Gastroesophageal sphincter (tissue), 4 donors: ENCODE data around the gene CDK16. TPM values are rescaled to one million over a fixed set of nuclear protein-coding genes. Genes with fewer than 3 reads are reported as not detected.

Experiments used
- ATAC-seq: fragments of 150-250 bp; one replicate; pipeline ENCODE4 v1.9.1; 2016; ENCODE audit warnings: mild to moderate bottlenecking, moderate library complexity
- H3K27ac ChIP-seq, 4 donors: fragments of 200-600 bp; sonication (generic) in 3 of 4; 1 replicate in 3 of 4; 2 replicates in 1 of 4; pipeline ENCODE4 v1.5.1; 2016 to 2019
- H3K27me3 ChIP-seq: fragments of 200-600 bp; sonication (generic); one replicate; pipeline ENCODE4 v1.5.1; 2019
- H3K36me3 ChIP-seq, 2 donors: fragments of 200-600 bp; sonication (generic); one replicate each; pipeline ENCODE4 v1.5.1; 2019; ENCODE audit warnings: control low read depth in 1 of 2
- H3K4me1 ChIP-seq, 3 donors: fragments of 200-600 bp; sonication (generic); 1 replicate in 2 of 3; 2 replicates in 1 of 3; pipeline ENCODE4 v1.5.1; 2016 to 2019; ENCODE audit warnings: control low read depth in 2 of 3
- H3K4me3 ChIP-seq, 2 donors: fragments of 200-600 bp; sonication (generic); one replicate each; pipeline ENCODE4 v1.5.1; 2019; ENCODE audit warnings: mild to moderate bottlenecking in 1 of 2, moderate library complexity in 1 of 2
- H3K9me3 ChIP-seq, 3 donors: fragments of 200-600 bp; sonication (generic); one replicate each; pipeline ENCODE4 v1.5.1; 2017 to 2019; ENCODE audit warnings: control low read depth in 2 of 3
- EP300 ChIP-seq: sonication (generic); formaldehyde crosslinking; IDR thresholded peaks from one replicate; pipeline ENCODE4 v1.6.1; 2017; ENCODE audit warnings: antibody characterized with exemption, mild to moderate bottlenecking
- POLR2A ChIP-seq, 2 donors: fragments of 450-650 bp; IDR thresholded peaks; one replicate each; pipeline ENCODE4 v1.6.1; 2017; ENCODE audit warnings: antibody characterized with exemption in 2 of 2, mild to moderate bottlenecking in 2 of 2, moderate library complexity in 1 of 2
- POLR2AphosphoS5 ChIP-seq: sonication (generic); formaldehyde crosslinking; IDR thresholded peaks from one replicate; pipeline ENCODE4 v1.6.1; 2017; ENCODE audit warnings: antibody characterized with exemption
- WGBS, 2 donors: methylation state at CpG; one replicate each; pipeline ENCODE4 v1.1.5; 2018; ENCODE audit warnings: low coverage in 1 of 2; 5-methylcytosine and 5-hydroxymethylcytosine counted together
- total RNA-seq, 4 donors: library from RNA; depleted of rRNA; stranded (reverse); fragments of >200 nt; gene quantifications; one replicate each; pipeline ENCODE4 v1.1.0, GENCODE V29; 2016
- TF ChIP-seq, protein P1 (sequence below), 4 experiments: fragments of 200-600 bp in 2 of 4; fragments of 450-650 bp in 2 of 4; sonication (generic) in 1 of 4; IDR thresholded peaks; one replicate each; pipeline ENCODE4 v1.5.1; 2017 to 2019; ENCODE audit warnings: antibody characterized with exemption in 4 of 4, mild to moderate bottlenecking in 2 of 4, moderate library complexity in 2 of 4

The CDK16 gene
- total RNA-seq, 4 donors from 2014 or later: 45.8 to 76.1 (median 55.6) TPM

DNA sequence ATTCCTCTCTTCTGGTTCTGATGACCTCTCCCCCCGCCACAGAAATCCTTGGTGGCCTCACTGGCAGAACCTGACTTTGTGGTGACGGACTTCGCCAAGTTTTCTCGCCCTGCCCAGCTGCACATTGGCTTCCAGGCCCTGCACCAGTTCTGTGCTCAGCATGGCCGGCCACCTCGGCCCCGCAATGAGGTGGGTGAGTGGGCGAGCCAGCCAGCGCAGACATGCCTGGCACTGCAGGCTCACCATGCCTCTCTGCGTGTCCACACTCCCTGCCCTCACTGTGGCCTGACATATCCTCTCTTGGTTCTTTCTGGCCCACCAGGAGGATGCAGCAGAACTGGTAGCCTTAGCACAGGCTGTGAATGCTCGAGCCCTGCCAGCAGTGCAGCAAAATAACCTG is 16.2 kb upstream of the CDK16 start:
- no peaks in the 10 kb centered on the region for H3K9me3 ChIP-seq
- no peak for TF ChIP-seq POLR2AphosphoS5
- TF ChIP-seq, protein P1, sequence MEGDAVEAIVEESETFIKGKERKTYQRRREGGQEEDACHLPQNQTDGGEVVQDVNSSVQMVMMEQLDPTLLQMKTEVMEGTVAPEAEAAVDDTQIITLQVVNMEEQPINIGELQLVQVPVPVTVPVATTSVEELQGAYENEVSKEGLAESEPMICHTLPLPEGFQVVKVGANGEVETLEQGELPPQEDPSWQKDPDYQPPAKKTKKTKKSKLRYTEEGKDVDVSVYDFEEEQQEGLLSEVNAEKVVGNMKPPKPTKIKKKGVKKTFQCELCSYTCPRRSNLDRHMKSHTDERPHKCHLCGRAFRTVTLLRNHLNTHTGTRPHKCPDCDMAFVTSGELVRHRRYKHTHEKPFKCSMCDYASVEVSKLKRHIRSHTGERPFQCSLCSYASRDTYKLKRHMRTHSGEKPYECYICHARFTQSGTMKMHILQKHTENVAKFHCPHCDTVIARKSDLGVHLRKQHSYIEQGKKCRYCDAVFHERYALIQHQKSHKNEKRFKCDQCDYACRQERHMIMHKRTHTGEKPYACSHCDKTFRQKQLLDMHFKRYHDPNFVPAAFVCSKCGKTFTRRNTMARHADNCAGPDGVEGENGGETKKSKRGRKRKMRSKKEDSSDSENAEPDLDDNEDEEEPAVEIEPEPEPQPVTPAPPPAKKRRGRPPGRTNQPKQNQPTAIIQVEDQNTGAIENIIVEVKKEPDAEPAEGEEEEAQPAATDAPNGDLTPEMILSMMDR (IDR thresholded peaks at IDR 0.05): no peak
- TF ChIP-seq EP300: no peak
- TF ChIP-seq POLR2A (IDR thresholded peaks at IDR 0.05): no peak
- no CpG with 5 or more reads among the region's 11 CpGs for WGBS, 2 donors
- H3K4me1 ChIP-seq: peaks cover 0 to 21% (median 9%) of the 10 kb centered on the region in 3 donors
- H3K27me3 ChIP-seq: no peaks in the 10 kb centered on the region
- no peak for ATAC-seq
- H3K4me3 ChIP-seq: no peak overlapping the region
- H3K27ac ChIP-seq: peak overlapping the region in 2 of 4 donors; percentile 1 to 17
- peaks cover 6 to 91% of the 10 kb centered on the region in 2 donors for H3K36me3 ChIP-seq

DNA sequence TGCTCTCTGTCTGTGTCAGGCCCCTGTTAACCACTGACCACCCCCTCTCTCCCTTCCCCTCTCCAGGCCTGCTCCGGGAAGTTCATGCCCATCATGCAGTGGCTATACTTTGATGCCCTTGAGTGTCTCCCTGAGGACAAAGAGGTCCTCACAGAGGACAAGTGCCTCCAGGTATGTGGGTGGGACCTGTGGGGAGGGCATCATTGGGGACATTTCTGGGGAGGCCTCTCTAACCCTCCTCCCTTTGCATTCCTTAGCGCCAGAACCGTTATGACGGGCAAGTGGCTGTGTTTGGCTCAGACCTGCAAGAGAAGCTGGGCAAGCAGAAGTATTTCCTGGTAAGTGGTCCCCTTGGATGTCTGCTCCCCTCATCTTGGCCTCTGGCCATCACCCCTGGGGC is 15.6 kb upstream of the CDK16 start:
- no peak overlapping the region for H3K4me3 ChIP-seq
- 89% methylated on average over 3 of the region's 4 CpGs; no CpG with 5 or more reads in 1 of the 2 donors for WGBS, 2 donors
- ATAC-seq: no peak
- TF ChIP-seq, protein P1 (IDR thresholded peaks at IDR 0.05): no peak
- no peak for TF ChIP-seq EP300
- no peak for TF ChIP-seq POLR2AphosphoS5
- no peak for TF ChIP-seq POLR2A (IDR thresholded peaks at IDR 0.05)
- H3K27me3 ChIP-seq: no peaks in the 10 kb centered on the region
- peaks cover 6 to 97% of the 10 kb centered on the region in 2 donors for H3K36me3 ChIP-seq
- H3K9me3 ChIP-seq: no peaks in the 10 kb centered on the region
- peaks cover 0 to 15% (median 5%) of the 10 kb centered on the region in 3 donors for H3K4me1 ChIP-seq
- H3K27ac ChIP-seq: peak overlapping the region in 1 of 4 donors; percentile 17

DNA sequence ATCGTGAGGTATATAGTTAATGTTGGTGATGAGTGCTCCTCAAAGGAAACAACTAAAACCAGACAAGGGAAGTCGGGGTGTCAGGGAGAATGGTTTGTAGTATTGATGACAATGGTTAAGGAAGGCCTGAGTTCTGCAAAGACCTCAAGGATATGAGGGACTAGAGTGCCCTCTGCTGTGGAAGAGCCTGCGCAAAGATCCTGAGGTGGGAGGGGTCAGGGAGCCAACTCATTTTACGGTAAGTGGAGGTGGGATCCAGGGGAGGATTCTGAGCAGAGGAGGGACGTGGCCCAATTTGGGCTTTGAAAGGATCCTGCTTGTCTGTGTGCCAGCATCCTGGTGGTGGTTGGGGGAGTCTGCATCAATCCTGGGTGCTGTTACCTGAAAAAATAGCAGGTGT is 13.5 kb upstream of the CDK16 start:
- Histone ChIP-seq H3K9me3 (no peaks in the 10 kb centered on the region), H3K36me3 (peaks cover 4 to 99% of the 10 kb centered on the region in 2 donors), H3K4me3 (no peak overlapping the region), H3K4me1 (peaks cover 0 to 5% (median 0%) of the 10 kb centered on the region in 3 donors), H3K27me3 (no peaks in the 10 kb centered on the region), H3K27ac (no peak overlapping the region)
- ATAC-seq: no peak
- TF ChIP-seq POLR2A (IDR thresholded peaks at IDR 0.05) (no peak), POLR2AphosphoS5 (no peak), EP300 (no peak)
- TF ChIP-seq, protein P1 (IDR thresholded peaks at IDR 0.05): no peak
- WGBS, 2 donors: 48 to 66% methylated on average over 2 to 5 of the region's 5 CpGs

DNA sequence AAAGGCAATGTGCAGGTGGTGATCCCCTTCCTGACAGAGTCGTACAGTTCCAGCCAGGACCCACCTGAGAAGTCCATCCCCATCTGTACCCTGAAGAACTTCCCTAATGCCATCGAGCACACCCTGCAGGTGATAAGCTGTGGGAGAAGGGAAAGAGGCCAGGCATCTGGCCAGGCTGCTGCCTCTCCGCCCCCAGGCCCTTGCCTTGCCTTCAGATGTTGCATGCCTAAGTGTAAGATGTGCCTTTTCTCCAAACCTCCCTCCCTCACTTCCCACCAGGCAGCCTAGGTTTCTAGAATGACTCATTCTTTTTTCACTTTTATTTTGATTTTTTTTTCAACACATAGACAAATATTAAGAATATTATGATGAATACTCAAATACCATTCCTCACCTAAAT is 12.2 kb upstream of the CDK16 start:
- peaks cover 4 to 99% of the 10 kb centered on the region in 2 donors for H3K36me3 ChIP-seq
- no peaks in the 10 kb centered on the region for H3K27me3 ChIP-seq
- H3K4me3 ChIP-seq: no peak overlapping the region
- no peaks in the 10 kb centered on the region for H3K4me1 ChIP-seq
- H3K27ac ChIP-seq: no peak overlapping the region
- 43% methylated on average over 1 of the region's 3 CpGs; no CpG with 5 or more reads in 1 of the 2 donors for WGBS, 2 donors
- no peaks in the 10 kb centered on the region for H3K9me3 ChIP-seq
- no peak for ATAC-seq
- TF ChIP-seq EP300 (no peak), POLR2A (IDR thresholded peaks at IDR 0.05) (no peak), POLR2AphosphoS5 (no peak)
- TF ChIP-seq, protein P1 (IDR thresholded peaks at IDR 0.05): no peak

DNA sequence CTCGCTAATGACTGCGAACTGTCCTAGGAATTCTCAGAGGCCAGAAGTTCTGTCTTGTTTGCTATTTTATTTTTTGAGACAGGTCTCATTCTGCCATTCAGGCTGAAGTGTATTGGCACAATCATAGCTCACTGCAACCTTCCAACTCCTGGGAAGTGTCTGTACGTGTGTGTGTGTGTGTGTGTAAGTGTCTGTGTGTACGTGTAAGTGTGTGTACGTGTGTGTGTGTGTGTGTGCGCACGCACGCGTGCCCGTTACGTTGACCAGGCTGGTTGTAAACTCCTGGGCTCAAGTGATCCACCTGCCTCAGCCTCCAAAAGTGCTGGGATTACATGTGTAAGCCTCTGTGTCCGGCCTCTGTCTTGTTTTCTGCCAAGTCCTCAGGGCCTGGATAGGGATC is 10.4 kb upstream of the CDK16 start:
- no peaks in the 10 kb centered on the region for H3K27me3 ChIP-seq
- no peak for TF ChIP-seq POLR2A (IDR thresholded peaks at IDR 0.05)
- TF ChIP-seq, protein P1 (IDR thresholded peaks at IDR 0.05): no peak
- TF ChIP-seq POLR2AphosphoS5: no peak
- no peak for TF ChIP-seq EP300
- no peak overlapping the region for H3K4me3 ChIP-seq
- no peaks in the 10 kb centered on the region for H3K9me3 ChIP-seq
- no peak for ATAC-seq
- 83% methylated on average over 11 of the region's 12 CpGs; no CpG with 5 or more reads in 1 of the 2 donors for WGBS, 2 donors
- no peak overlapping the region for H3K27ac ChIP-seq
- peaks cover 0 to 99% of the 10 kb centered on the region in 2 donors for H3K36me3 ChIP-seq
- no peaks in the 10 kb centered on the region for H3K4me1 ChIP-seq
